Nasal cavity respiratory epithelium epithelial cell of viscerocranial mucosa (primary cell): ENCODE data around the gene FBRSL1. TPM values are rescaled to one million over a fixed set of nuclear protein-coding genes. Genes with fewer than 3 reads are reported as not detected.

Experiments
- total RNA-seq: library from RNA; depleted of rRNA; stranded (reverse); fragments of >200 nt; gene quantifications from 2 replicates; pipeline ENCODE4 v1.2.3, GENCODE V29; 2014

The FBRSL1 gene
- 5.8 and 14.1 TPM in 2 replicates for total RNA-seq

GRCh38 chr12:132489602-132490266 lies at the start of gene FBRSL1:
Gene FBRSL1, plus strand, starts transcription at chr12:132490151.

Other genes with a start within 250 kb of the FBRSL1 start
- gene GALNT9, start 160.6 kb upstream of the FBRSL1 start, total RNA-seq: not detected in 2 replicates
- gene LRCOL1, start 120.4 kb downstream of the FBRSL1 start, total RNA-seq: not detected in 2 replicates
- gene P2RX2, start 128.6 kb downstream of the FBRSL1 start, total RNA-seq: not detected in 2 replicates
- gene POLE, start 197.2 kb downstream of the FBRSL1 start, total RNA-seq: 15.4 and 19.5 TPM in 2 replicates
- gene PXMP2, start 197.4 kb downstream of the FBRSL1 start, total RNA-seq: 5.4 and 9.6 TPM in 2 replicates
- gene PGAM5, start 220.7 kb downstream of the FBRSL1 start, total RNA-seq: 63.9 and 80.0 TPM in 2 replicates